Right lobe of liver (tissue), 4 donors: ENCODE measurements around the gene PTPRM.

Experiments used
- CTCF ChIP-seq, 4 donors: fragments of 200-600 bp in 3 of 4; fragments of 450-650 bp in 1 of 4; IDR thresholded peaks; one replicate each; pipeline versions ENCODE4 v1.5.1 to v1.8.0; 2016 to 2022; ENCODE audit warnings: antibody characterized with exemption in 4 of 4, mild to moderate bottlenecking in 2 of 4
- POLR2A ChIP-seq: fragments of 450-650 bp; IDR thresholded peaks from one replicate; pipeline ENCODE4 v1.6.1; 2017; ENCODE audit warnings: antibody characterized with exemption, mild to moderate bottlenecking
- donor health status: DM: no; HTN: no; CAD: no.
- donor health status: DM: no; HTN: no; CAD: no.
- donor health status: DM: no; HTN: yes; CAD: no.

GRCh38 chr18:8416212-8417019 is 849.3 kb downstream of the PTPRM start:
- TF ChIP-seq CTCF (IDR thresholded peaks at IDR 0.05) (no peak), POLR2A (no peak)
